ENCODE data around the gene NABP2. TPM values are rescaled to one million over a fixed set of nuclear protein-coding genes. Genes with fewer than 3 reads are reported as not detected.
A peak's percentile ranks its signal among the peaks of the same experiment; 100 is the strongest.

NABP2 gene
- total RNA-seq, 1 donor from 2014 or later = 17.5 TPM

DNA sequence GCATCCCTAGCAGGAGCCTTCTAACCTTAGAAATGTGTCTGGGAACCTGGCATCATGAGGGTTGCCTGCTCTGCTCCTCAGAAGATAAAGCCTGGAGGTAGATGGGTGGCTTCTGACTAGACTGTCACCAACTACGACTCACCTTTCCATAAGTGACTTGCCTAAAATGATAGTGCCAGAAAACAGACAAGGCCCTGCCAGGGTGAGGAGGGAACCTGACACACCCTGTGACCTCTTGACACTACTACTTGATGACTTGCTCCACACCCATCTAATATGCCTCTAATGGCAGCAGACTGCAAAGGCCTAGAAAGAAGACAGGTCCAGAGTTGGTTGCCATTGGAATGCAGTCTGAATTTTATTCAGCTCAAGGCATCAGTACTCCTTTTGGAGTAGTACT, 11.8 kb upstream of the NABP2 start:
- DNase-seq (ENCODE audit: low read depth in 2 of 2) = no peak

DNA sequence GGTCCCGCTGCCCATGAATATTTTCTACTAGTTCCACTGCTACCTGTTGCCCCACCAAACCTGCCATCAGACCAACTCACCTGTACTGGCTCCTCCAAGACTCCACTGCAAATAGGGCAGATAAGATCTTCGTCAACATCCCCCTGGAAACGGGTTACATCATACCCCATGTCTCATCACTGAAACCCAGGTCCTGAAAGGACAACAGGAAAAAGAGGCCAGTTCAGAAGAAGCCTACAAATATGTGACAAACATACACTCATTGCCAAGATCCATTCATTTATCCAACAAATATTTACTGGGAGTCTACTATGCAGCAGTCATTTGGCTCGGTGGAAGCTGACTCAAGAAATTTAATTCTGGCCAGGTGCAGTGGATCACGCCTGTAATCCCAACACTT, 10.3 kb upstream of the NABP2 start:
- no peak for DNase-seq (ENCODE audit: low read depth in 2 of 2)

- no peak for DNase-seq (ENCODE audit: low read depth in 2 of 2)
Observed at GRCh38 chr12:56216461-56216860, 7.7 kb upstream of the NABP2 start.

DNA sequence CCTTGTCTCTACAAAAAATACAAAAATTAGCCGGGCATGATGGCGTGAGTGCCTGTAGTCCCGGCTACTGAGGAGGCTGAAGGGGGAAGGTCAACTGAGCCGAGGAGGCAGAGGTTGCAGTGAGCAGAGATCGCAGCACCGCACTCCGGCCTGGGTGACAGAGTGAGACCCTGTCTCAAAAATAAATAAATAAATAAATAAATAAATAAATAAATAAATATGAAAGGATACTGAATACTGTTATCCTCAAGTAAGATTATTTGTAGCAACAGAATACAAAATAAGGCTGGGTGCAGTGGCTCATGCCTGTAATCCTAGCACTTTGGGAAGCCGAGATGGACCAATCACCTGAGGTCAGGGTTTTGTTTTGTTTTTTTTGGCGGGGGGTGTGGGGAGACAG, 4.3 kb upstream of the NABP2 start:
- no peak for DNase-seq (ENCODE audit: low read depth in 2 of 2)

GRCh38 chr12:56220611-56221231, 3.4 kb upstream of the NABP2 start:
- DNase-seq (ENCODE audit: low read depth in 2 of 2) = peak; percentile 13 to 37

DNA sequence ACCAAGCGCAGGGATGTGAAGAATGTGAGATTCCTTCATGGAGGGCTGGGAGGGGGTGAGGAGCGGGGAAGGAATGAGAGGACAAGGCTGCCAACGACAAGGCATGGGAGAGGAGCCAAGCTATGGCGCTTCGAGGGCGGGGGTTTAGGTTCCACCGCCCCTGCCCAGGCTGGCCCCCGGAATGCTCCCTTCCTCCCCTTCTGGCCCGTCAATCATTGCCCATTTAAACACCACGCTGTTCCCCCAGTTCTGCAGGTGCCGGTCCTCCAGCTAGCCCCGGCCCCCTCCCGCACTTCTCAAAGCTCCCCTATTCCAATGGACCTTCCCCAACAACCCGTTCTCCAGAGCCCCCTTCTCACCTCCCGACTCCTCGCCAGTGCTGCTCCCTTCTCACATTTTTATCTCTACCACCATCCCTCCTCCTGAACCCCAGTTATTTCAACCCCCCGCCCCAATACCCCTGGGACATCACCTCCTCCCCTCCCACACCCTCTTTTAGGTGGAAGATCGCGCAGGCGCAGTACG, 2.8 kb upstream of the NABP2 start:
- peak; percentile 22 to 48 for DNase-seq (ENCODE audit: low read depth in 2 of 2)

DNA sequence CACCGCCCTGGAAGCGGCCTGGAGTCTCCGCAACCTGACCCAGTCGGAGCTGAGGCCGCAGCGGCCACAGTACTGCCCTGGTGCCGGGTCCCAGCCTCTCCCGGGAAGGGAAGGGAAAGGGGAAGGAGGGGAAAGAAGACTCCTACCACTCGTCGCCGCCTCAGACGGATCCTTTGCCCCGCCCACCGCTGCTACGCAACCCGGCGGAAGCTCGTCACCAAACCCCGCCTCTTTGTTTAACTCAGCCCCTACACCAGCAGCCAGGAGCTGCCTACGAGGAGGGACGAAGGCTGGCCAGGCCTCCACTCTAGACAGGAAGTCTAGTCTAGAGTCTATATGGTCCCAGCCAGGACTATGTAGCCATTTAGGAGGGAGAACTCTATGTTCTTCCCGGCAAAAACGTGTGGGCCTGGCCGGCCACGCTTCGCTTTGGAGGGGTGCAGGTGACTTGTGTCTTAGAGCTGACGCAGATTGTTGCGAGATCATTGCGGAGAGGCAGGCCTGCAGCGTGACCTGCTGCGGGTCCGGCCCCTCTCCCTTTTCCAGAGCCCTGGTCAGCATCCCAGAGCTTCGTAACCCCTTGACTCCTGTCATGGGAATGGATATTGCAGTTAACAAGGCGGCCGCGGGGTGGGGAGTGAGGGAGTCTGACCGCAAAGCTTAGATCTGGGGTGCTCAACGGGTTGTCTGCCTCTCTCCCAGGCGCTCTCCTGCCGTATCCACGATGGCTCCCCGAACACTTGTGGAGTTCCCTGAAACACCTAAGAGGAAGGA, 2.2 kb upstream of the NABP2 start, which contains the start of gene RNF41:
Gene RNF41, minus strand, starts transcription at position 166 of the 774 bp plus-strand sequence. CDS start 7,875 bp downstream, outside the sequence.
- peak; percentile 92 to 99 for DNase-seq (ENCODE audit: low read depth in 2 of 2)

- DNase-seq (ENCODE audit: low read depth in 2 of 2) = no peak
Observed at GRCh38 chr12:56222531-56222895, 1.6 kb upstream of the NABP2 start.

DNA sequence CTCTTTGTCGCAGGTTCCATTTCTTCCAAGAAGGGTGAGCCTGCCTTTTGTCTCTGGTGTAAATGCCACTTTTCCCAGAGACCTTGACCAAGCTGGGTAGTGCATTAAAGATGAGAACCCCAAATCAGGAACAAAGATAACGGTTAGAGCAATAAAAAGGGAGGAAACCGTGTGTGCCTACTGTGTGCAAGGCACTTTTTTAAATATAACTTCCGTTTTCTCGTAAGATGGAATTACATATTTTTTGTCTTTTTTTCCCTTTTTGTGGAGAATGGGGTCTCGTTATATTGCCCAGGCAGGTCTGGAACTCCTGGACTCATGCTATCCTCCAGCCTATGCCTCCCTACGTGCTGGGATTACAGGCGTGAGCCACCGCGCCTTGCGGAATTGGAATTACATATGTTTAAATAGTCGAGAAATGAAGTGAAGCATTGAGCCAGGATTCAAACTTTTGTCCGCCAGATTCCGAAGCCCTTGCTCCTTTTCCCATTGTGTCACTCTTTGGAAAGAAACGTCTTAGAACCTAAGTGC, 506 bp upstream of the NABP2 start:
- DNase-seq (ENCODE audit: low read depth in 2 of 2) = no peak

- DNase-seq (ENCODE audit: low read depth in 2 of 2) = no peak
Observed at GRCh38 chr12:56224954-56225353, 812 bp downstream of the NABP2 start.

DNA sequence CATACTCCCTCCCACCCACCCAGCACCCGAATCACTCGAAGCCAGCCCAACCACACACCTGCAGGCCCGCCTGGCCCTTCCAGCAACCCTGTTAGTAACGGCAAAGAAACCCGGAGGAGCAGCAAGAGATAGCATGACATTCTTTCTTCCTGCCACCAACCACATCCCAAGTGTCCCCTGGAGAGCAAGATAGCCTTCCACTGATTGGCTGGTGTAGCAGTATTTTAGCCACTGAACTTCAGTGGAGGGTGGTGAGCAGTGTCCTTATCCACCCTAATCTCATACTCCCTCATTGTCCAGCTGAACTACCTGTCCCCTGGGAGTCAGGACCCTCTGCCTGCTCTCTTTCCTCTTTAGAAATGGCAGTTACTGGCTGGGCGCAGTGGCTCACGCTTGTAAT, 4.9 kb downstream of the NABP2 start:
- DNase-seq (ENCODE audit: low read depth in 2 of 2) = no peak

DNA sequence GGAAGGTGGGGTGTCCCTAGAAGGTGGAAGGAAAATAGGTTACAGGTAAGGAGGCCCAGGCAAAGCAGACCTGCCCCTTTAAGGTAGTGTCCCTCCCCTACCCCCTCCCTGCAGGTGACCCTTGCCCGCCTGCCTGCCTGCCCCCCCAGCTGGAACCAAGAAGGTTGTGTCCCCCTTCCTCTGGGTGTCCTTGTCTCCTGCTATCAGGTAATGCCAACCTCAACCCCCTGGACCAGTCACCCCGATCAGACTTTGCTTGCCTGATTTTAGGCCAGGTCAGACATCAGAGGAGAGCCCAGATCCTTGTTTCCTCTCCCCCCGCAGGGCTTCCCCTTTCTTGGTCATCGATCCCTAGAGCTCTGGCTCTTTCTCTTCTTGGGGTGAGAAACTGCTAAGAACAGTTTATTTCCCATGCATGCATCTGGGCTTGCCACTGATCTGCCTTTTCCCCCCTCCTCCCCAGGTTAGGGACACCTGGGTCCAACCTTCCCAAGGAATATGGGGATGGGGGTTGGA, 5.8 kb downstream of the NABP2 start, which contains the start of gene SLC39A5:
Gene SLC39A5, plus strand, starts transcription at position 136 of the 516 bp plus-strand sequence. CDS start 1,224 bp downstream, outside the sequence.
- DNase-seq (ENCODE audit: low read depth in 2 of 2) = no peak

DNA sequence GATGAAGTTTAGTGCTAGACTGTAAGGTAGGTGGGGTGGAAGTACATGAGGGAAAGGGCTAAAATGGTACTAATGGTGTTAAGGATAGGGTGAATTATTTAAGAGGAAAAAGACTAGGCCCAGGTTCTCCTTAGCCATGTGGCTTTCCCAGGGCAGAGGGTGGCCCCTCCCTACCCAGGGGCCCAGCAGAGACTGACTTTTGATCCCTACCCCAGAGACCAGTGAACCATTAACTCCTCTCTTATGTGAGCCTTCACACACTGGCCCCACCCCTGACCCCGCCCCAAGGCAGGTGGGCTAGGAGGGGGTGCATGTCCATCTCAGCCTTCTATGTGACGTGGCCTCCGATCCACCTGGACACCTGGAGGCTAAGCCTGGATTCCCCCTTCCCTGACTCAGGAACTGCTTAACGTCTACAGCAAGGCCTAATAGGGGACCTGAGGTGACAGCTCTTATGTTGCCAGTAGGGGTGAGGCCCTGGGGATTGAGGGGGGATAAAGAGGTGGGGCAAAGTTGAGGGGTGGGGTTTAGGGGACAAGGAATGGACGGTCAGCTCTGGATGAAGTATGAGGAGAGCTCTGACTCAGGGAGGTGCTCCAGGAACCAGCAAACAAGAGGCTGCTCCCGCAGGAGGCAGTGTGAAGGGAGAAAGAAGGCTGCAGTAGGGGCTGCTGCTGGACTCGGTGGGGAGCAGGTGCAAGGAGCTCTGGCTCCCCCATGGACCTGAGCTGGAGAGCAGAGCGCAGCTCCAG, 6.5 kb downstream of the NABP2 start:
- DNase-seq (ENCODE audit: low read depth in 2 of 2) = no peak

DNA sequence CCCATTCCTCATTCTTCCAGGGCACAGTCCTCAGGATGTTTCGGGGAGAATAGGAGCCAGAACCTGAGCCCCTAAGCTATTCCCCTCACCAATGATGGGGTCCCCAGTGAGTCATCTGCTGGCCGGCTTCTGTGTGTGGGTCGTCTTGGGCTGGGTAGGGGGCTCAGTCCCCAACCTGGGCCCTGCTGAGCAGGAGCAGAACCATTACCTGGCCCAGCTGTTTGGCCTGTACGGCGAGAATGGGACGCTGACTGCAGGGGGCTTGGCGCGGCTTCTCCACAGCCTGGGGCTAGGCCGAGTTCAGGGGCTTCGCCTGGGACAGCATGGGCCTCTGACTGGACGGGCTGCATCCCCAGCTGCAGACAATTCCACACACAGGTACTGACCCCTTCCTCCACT, 7.0 kb downstream of the NABP2 start:
- DNase-seq (ENCODE audit: low read depth in 2 of 2) = no peak

- no peak for DNase-seq (ENCODE audit: low read depth in 2 of 2)
Observed at GRCh38 chr12:56234746-56235436, 10.7 kb downstream of the NABP2 start.

DNA sequence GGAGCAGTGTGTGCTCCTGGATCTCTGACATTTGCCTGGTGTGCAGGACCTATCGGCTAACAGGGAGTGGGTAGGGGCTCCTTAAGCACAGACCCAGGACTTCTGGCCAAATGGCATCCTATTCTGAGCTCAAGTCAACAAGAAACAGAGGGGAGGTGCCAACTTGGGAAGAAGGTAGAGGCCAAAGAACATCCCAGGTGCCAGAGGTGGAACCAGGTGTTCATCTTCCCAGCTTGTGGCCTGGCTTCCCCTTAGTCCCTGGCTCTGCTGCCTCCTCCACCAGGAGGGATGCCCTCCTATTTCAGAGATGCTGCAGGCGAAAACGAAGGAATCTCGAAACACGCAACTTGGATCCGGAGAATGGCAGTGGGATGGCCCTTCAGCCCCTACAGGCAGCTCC, 11.9 kb downstream of the NABP2 start:
- no peak for DNase-seq (ENCODE audit: low read depth in 2 of 2)

DNA sequence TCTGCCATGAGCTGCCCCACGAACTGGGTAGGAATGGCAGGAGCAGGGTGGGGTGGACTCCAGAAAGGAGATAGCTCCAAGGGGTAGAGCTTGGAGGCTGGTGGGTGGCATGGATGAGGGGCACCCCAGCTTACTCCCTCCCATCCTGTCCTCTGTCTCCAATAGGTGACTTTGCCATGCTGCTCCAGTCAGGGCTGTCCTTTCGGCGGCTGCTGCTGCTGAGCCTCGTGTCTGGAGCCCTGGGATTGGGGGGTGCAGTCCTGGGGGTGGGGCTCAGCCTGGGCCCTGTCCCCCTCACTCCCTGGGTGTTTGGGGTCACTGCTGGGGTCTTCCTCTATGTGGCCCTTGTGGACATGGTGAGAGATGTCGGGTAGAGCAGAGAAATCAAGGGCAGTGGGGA, 12.8 kb downstream of the NABP2 start:
- DNase-seq (ENCODE audit: low read depth in 2 of 2) = no peak

- no peak for DNase-seq (ENCODE audit: low read depth in 2 of 2)
Observed at GRCh38 chr12:56237552-56237951, 13.4 kb downstream of the NABP2 start.

DNA sequence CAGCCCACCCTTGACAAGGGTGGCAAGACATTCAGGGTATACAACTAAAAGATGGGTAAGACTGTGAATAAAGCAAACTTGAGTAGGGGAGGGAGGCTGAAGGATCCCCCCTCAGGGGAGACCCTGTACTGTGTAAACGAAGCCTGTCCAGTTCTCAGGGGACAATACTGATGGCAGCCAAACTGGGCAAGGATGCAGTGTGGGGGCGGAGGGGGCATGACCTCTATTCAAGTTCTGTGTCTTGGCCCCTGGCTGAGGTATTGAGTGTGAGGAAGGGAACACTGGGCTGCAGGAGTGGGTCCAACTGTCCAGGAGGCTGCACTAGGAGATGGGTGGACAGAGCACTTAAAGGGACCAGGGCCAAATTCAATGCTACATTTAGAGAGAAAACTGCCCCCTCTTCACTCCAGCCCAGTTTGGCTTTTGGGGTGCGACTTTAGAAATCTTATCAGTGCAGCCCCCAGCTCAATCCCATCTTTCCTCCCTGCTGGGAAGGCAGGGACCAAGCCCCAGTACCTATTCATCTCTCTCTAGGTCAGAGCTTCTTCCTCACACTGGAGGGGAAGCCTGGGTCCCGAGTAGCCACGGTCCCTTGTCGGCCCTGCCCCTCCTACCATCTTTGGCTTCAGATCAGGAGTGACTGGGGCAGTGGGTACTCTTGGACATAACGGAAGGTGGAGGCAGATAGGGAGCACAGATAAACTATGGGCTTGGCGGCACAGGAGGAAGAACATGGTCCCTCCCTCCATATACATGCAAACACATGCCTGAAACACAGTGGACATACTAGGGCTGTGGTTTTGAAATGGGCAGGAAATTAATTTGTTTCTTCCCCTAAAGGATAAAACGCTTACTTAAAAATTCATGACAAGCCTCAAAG, 17.5 kb downstream of the NABP2 start:
- DNase-seq (ENCODE audit: low read depth in 2 of 2) = no peak

GRCh38 chr12:56242986-56243385, 18.8 kb downstream of the NABP2 start:
- DNase-seq (ENCODE audit: low read depth in 2 of 2) = no peak

Data from lung microvascular endothelial cell (primary cell).